Neural progenitor cell (in vitro differentiated cells): Measurements from ENCODE around the gene CCNL1.

Source experiments
- CTCF ChIP-seq: fragments of 200-600 bp; sonication (generic); IDR thresholded peaks from 2 replicates; pipeline ENCODE4 v1.5.1; 2017; ENCODE audit warnings: antibody characterized with exemption, mild to moderate bottlenecking
- EZH2 ChIP-seq: fragments of 200-600 bp; sonication (generic); IDR thresholded peaks from 2 replicates; pipeline ENCODE4 v1.6.1; 2017; ENCODE audit warnings: antibody characterized with exemption, mild to moderate bottlenecking, moderate library complexity

- TF ChIP-seq EZH2 (no peak), CTCF (no peak)
Measured at GRCh38 chr3:157112536-157112935, 47.4 kb downstream of the CCNL1 start.
